Endothelial cell of umbilical vein (primary cell): ENCODE measurements around the gene MRGPRF. TPM values are rescaled to one million over a fixed set of nuclear protein-coding genes. Genes with fewer than 3 reads are reported as not detected.

Experiments used
- BruUV-seq: library from RNA; stranded (reverse); fragments of 400-500 nt; replicated peaks from 2 replicates; lab custom pipeline; 2021; lab: Mats Ljungman, UMichigan
- CTCF ChIA-PET: fragments of 300-600, 350-600 bp; sonication (Branson Sonifier 250); formaldehyde crosslinking; loops from one replicate; lab custom pipeline; 2021; ENCODE audit warnings: antibody characterized with exemption, inconsistent platforms; lab: Charles Lee
- POLR2A ChIA-PET: fragments of 300-600, 350-600 bp; sonication (Branson Sonifier 250); formaldehyde crosslinking; loops from one replicate; lab custom pipeline; 2021; ENCODE audit warnings: antibody characterized with exemption, inconsistent platforms; lab: Charles Lee
- DNase-seq: peaks from one replicate; pipeline ENCODE4 v3.0.0-alpha.2; 2011; ENCODE audit warnings: low read depth, low spot score
- FAIRE-seq: peaks from 2 replicates; lab custom pipeline; 2011; peaks lifted over from hg19 to GRCh38; lab: Jason Lieb, UNC
- H2AFZ ChIP-seq: 2 replicates; pipeline ENCODE4 v1.6.0; 2012; ENCODE audit warnings: low read depth, low read length, control low read depth, inconsistent platforms
- H3K27ac ChIP-seq: 2 replicates; pipeline ENCODE4 v1.5.1; 2011; ENCODE audit warnings: low read depth, mild to moderate bottlenecking, control low read depth, low read length, moderate library complexity; ENCODE audit not compliant: insufficient read depth
- H3K27me3 ChIP-seq, 2 experiments: 2 replicates each; pipeline versions ENCODE4 v1.6.0 to v1.6.1; 2011; ENCODE audit warnings: low read length in 2 of 2, mixed read lengths in 1 of 2; ENCODE audit not compliant: control insufficient read depth in 2 of 2, insufficient read depth in 2 of 2
- H3K36me3 ChIP-seq, 2 experiments: 2 replicates in 1 of 2; 3 replicates in 1 of 2; pipeline ENCODE4 v1.5.1; 2011; ENCODE audit warnings: low read length in 2 of 2, mild to moderate bottlenecking in 1 of 2, moderate library complexity in 1 of 2; ENCODE audit not compliant: control insufficient read depth in 2 of 2, insufficient read depth in 2 of 2; ENCODE audit errors: extremely low read depth in 1 of 2
- H3K4me1 ChIP-seq: 3 replicates; pipeline ENCODE4 v1.5.1; 2011; ENCODE audit warnings: mild to moderate bottlenecking, low read length; ENCODE audit not compliant: control insufficient read depth, insufficient read depth; ENCODE audit errors: extremely low read depth
- H3K4me2 ChIP-seq: 2 replicates; pipeline ENCODE4 v1.6.1; 2011; ENCODE audit warnings: low read length, control low read depth, mixed read lengths; ENCODE audit not compliant: insufficient read depth
- H3K4me3 ChIP-seq, 3 experiments: fragments of 200-600 bp in 1 of 3; sonication (generic), shearing (Covaris generic) in 1 of 3; replicated peaks in 1 of 3; 2 replicates each; pipeline ENCODE4 v1.5.1; 2011 to 2016; ENCODE audit warnings: control low read depth in 3 of 3, low read length in 3 of 3, mild to moderate bottlenecking in 2 of 3, inconsistent platforms in 1 of 3, low read depth in 1 of 3, moderate library complexity in 1 of 3; ENCODE audit not compliant: insufficient read depth in 1 of 3
- H3K79me2 ChIP-seq: 2 replicates; pipeline ENCODE4 v1.6.0; 2012; ENCODE audit warnings: low read length, inconsistent platforms; ENCODE audit not compliant: control insufficient read depth, insufficient read depth
- H3K9ac ChIP-seq: replicated peaks from 2 replicates; pipeline ENCODE3; 2011; ENCODE audit warnings: low read length, control low read depth; ENCODE audit not compliant: insufficient read depth; ENCODE audit errors: extremely low read depth
- H3K9me1 ChIP-seq: replicated peaks from 3 replicates; pipeline ENCODE4 v1.6.0; 2011; ENCODE audit warnings: mild to moderate bottlenecking, low read length; ENCODE audit not compliant: control insufficient read depth, insufficient read depth; ENCODE audit errors: extremely low read depth
- H3K9me3 ChIP-seq: replicated peaks from 2 replicates; pipeline ENCODE4 v1.5.1; 2012; ENCODE audit warnings: low read length, inconsistent platforms; ENCODE audit not compliant: control insufficient read depth, insufficient read depth
- H4K20me1 ChIP-seq: replicated peaks from 2 replicates; pipeline ENCODE3; 2011; ENCODE audit warnings: mild to moderate bottlenecking, low read length; ENCODE audit not compliant: control insufficient read depth, insufficient read depth; ENCODE audit errors: extremely low read depth
- CTCF ChIP-seq, 2 donors: IDR thresholded peaks; 1 replicate in 1 of 2; 2 replicates in 1 of 2; pipeline ENCODE4 v1.5.1; 2011; ENCODE audit warnings: low read length in 2 of 2, mild to moderate bottlenecking in 2 of 2, moderate library complexity in 2 of 2, control low read depth in 1 of 2, inconsistent platforms in 1 of 2, low read depth in 1 of 2; ENCODE audit not compliant: insufficient read depth in 1 of 2; ENCODE audit errors: extremely low read depth in 1 of 2
- EZH2 ChIP-seq: IDR thresholded peaks from 2 replicates; pipeline ENCODE4 v1.6.1; 2012; ENCODE audit warnings: borderline replicate concordance, low read depth, mild to moderate bottlenecking, moderate library complexity, low read length, inconsistent platforms; ENCODE audit not compliant: severe bottlenecking
- FOS ChIP-seq: IDR thresholded peaks from 2 replicates; pipeline ENCODE4 v1.6.1; 2011; ENCODE audit warnings: mild to moderate bottlenecking, low read length, moderate library complexity, borderline replicate concordance; ENCODE audit not compliant: insufficient read depth
- GATA2 ChIP-seq: IDR thresholded peaks from 2 replicates; pipeline ENCODE4 v1.7.0; 2011; ENCODE audit warnings: low read depth, mild to moderate bottlenecking, moderate library complexity, mixed read lengths, low read length; ENCODE audit not compliant: insufficient read length, insufficient read depth
- JUN ChIP-seq: IDR thresholded peaks from 2 replicates; pipeline ENCODE4 v1.6.1; 2011; ENCODE audit warnings: borderline replicate concordance, low read depth; ENCODE audit not compliant: insufficient read length, insufficient read depth
- MAX ChIP-seq: IDR thresholded peaks from 2 replicates; pipeline ENCODE4 v1.6.1; 2011; ENCODE audit not compliant: insufficient read depth, insufficient read length
- MYC ChIP-seq: IDR thresholded peaks from one replicate; pipeline ENCODE4 v1.6.1; 2011; ENCODE audit warnings: mild to moderate bottlenecking, low read depth, low read length
- POLR2A ChIP-seq: IDR thresholded peaks from 2 replicates; pipeline ENCODE4 v1.6.1; 2012; ENCODE audit warnings: low read depth, mild to moderate bottlenecking, control low read depth, low read length
- POLR2AphosphoS5 ChIP-seq: IDR thresholded peaks from 2 replicates; pipeline ENCODE4 v1.6.1; 2012; ENCODE audit warnings: low read depth, mild to moderate bottlenecking, control low read depth, low read length, moderate library complexity; ENCODE audit not compliant: insufficient read depth
- dilution Hi-C: fragments of 300-500 bp; cut with MboI; formaldehyde crosslinking; loops from one replicate; pipeline ENCODE4 v1.15.0; 2019; ENCODE audit warnings: low sequenced_read_pairs; ENCODE audit not compliant: extremely low pct_ligation_motif_present
- intact Hi-C: fragments of 100-400 bp; cut with micrococcal nuclease; formaldehyde crosslinking; loops from one replicate; pipeline ENCODE4 v1.10.0; 2022
- polyA plus RNA-seq, 4 experiments: library from polyadenylated mRNA; depleted of rRNA in 3 of 4; stranded (reverse) in 3 of 4; unstranded in 1 of 4; fragments of >200 nt; gene quantifications; 2 replicates each; pipeline versions ENCODE4 v1.2.1 to v1.2.3, GENCODE V29; 2011 to 2012; ENCODE audit warnings: missing spikeins in 1 of 4
- total RNA-seq: library from RNA; stranded (reverse); gene quantifications from 2 replicates; pipeline ENCODE4 v1.2.3, GENCODE V29; 2021

Gene MRGPRF
- total and polyA plus RNA-seq, 2 donors (not counting 3 experiments of a cell fraction or from before 2014, with no cell fraction given), result not detected

- FAIRE-seq, result no peak
- Histone ChIP-seq H3K4me3 (no peak overlapping the region), H4K20me1 (no peaks in the 10 kb centered on the region), H3K9me3 (no peaks in the 10 kb centered on the region), H2AFZ (no peak overlapping the region), H3K36me3 (no peaks in the 10 kb centered on the region), H3K27me3 (peaks cover 6 to 18% of the 10 kb centered on the region in 2 experiments), H3K9ac (no peak overlapping the region), H3K4me2 (no peak overlapping the region), H3K27ac (no peak overlapping the region), H3K79me2 (no peaks in the 10 kb centered on the region), H3K9me1 (no peaks in the 10 kb centered on the region), H3K4me1 (no peaks in the 10 kb centered on the region)
- POLR2A ChIA-PET, result no interaction called here
- intact Hi-C loops, result no loop called here
- dilution Hi-C loops, result no loop called here
- CTCF ChIA-PET, result no interaction called here
- no TSS peak for BruUV-seq
- TF ChIP-seq MYC (no peak), EZH2 (no peak), CTCF (IDR thresholded peaks at IDR 0.05; ENCODE audit: extremely low read depth in 1 of 2, insufficient read depth in 1 of 2, low read depth in 1 of 2, low read length in 2 of 2) (no peak), JUN (no peak), GATA2 (no peak), MAX (no peak), POLR2A (no peak), POLR2AphosphoS5 (no peak), FOS (no peak)
- DNase-seq, result no peak
Observed at GRCh38 chr11:68990995-68991780, 21.9 kb downstream of the MRGPRF start.
